Prostate gland (tissue), 2 donors: Measurements from ENCODE around the gene TBC1D16.

ENCODE experiments used
- POLR2A ChIP-seq: fragments of 450-650 bp; IDR thresholded peaks from one replicate; pipeline ENCODE4 v1.6.1; 2016; ENCODE audit warnings: antibody characterized with exemption, mild to moderate bottlenecking
- POLR2AphosphoS5 ChIP-seq: sonication (generic); formaldehyde crosslinking; IDR thresholded peaks from one replicate; pipeline ENCODE4 v1.6.1; 2017; ENCODE audit warnings: antibody characterized with exemption
- TF ChIP-seq, protein P1 (sequence below), 4 experiments: fragments of 200-600 bp in 2 of 4; fragments of 450-650 bp in 2 of 4; sonication (generic) in 2 of 4; IDR thresholded peaks; 1 replicate in 3 of 4; 2 replicates in 1 of 4; pipeline ENCODE4 v1.5.1; 2016 to 2019; ENCODE audit warnings: antibody characterized with exemption in 4 of 4, mild to moderate bottlenecking in 2 of 4, moderate library complexity in 2 of 4

DNA sequence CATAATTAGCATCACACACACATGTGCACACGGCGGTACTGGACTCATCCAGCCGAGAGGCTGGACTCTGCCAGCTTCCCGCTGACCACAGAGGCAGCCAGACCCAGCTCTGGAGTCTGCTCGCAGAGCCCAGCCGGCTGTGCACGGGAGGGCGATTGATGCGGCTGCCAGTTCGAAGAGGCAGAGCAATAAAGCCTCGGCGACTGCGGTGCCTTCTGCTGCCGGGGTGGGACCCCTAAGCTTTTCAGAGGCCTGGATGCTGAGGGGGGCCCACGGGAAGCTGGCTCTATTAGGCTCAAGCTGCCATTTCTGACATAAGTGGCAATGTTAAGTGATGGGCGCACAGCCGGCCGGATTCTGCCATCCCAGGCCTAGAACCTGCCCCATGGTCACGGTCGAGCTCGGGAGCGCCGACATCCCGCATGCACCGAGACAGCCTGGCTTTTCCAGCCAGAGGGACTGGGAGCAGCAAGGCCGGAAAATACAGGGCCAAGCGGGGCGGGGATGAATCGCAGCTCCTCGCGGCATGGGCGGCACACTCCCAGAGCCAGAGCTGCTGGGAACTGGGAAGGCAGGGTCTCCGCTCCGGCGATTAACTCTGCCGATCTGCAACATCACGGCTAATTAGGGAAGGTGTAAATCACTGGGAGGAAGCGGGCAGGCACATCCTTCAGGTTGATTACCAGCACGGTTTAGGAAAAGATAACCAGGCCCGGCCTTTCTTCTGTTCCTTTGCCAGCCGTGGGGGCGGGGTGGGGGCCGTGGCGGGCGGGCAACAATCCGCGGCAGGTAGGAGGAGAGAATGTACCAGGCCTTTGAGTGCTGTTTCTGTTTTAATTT, 57.7 kb downstream of the TBC1D16 start:
- TF ChIP-seq, protein P1, sequence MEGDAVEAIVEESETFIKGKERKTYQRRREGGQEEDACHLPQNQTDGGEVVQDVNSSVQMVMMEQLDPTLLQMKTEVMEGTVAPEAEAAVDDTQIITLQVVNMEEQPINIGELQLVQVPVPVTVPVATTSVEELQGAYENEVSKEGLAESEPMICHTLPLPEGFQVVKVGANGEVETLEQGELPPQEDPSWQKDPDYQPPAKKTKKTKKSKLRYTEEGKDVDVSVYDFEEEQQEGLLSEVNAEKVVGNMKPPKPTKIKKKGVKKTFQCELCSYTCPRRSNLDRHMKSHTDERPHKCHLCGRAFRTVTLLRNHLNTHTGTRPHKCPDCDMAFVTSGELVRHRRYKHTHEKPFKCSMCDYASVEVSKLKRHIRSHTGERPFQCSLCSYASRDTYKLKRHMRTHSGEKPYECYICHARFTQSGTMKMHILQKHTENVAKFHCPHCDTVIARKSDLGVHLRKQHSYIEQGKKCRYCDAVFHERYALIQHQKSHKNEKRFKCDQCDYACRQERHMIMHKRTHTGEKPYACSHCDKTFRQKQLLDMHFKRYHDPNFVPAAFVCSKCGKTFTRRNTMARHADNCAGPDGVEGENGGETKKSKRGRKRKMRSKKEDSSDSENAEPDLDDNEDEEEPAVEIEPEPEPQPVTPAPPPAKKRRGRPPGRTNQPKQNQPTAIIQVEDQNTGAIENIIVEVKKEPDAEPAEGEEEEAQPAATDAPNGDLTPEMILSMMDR (IDR thresholded peaks at IDR 0.05), result no peak
- no peak for TF ChIP-seq POLR2AphosphoS5
- no peak for TF ChIP-seq POLR2A
